ENCODE data around the gene CTH. TPM values are rescaled to one million over a fixed set of nuclear protein-coding genes. Genes with fewer than 3 reads are reported as not detected.

The CTH gene
- total RNA-seq, 1 experiment from 2014 or later = 14.7 TPM

- intact Hi-C loops (cut with micrococcal nuclease) = no loop called here
- no peaks in the 10 kb centered on the region for H3K27me3 ChIP-seq (ENCODE audit: insufficient read depth, low read length)
- H2AFZ ChIP-seq (ENCODE audit: low read depth, low read length, poor library complexity, severe bottlenecking) = no peak overlapping the region
- no peaks in the 10 kb centered on the region for H3K9me3 ChIP-seq (ENCODE audit: control insufficient read depth in 1 of 2, insufficient read depth in 1 of 2, low read depth in 1 of 2, low read length in 2 of 2)
- no peak overlapping the region for H3K4me2 ChIP-seq (ENCODE audit: low read length)
- no peak overlapping the region for H3K27ac ChIP-seq (ENCODE audit: low read depth, low read length)
- no peaks in the 10 kb centered on the region for H3K9me2 ChIP-seq (ENCODE audit: insufficient read depth)
- POLR2A ChIA-PET = no interaction called here
- no peak for ATAC-seq
- H3K4me1 ChIP-seq (ENCODE audit: control insufficient read depth in 1 of 2, insufficient read depth in 2 of 2, low read length in 2 of 2) = no peaks in the 10 kb centered on the region
- no TSS peak for BruUV-seq (replicated peaks)
- H4K20me1 ChIP-seq (ENCODE audit: insufficient read depth) = no peaks in the 10 kb centered on the region; the same call in 1 of the 2 replicates
- H3K9ac ChIP-seq (ENCODE audit: low read length) = no peak overlapping the region
- CTCF ChIA-PET = no interaction called here
- no peak for DNase-seq (ENCODE audit: low read depth, low spot score)
- RAD21 ChIA-PET (ENCODE audit: low non-redundant PET in 1 of 2, low total read pairs in 2 of 2, uncharacterized antibody in 2 of 2, unreplicated experiment in 2 of 2) = no interaction called here
- no peak overlapping the region for H3K4me3 ChIP-seq (replicated peaks in 1 of 2; ENCODE audit: low read depth in 1 of 2, low read length in 2 of 2)
- no peaks in the 10 kb centered on the region for H3K36me3 ChIP-seq (ENCODE audit: control insufficient read depth in 1 of 2, insufficient read depth in 2 of 2, low read length in 2 of 2)
- H3K79me2 ChIP-seq (ENCODE audit: insufficient read depth, low read length) = no peaks in the 10 kb centered on the region
- TF ChIP-seq CBX3 (IDR thresholded peaks at IDR 0.05; ENCODE audit: low read depth) (no peak), RAD21 (IDR thresholded peaks at IDR 0.05; ENCODE audit: low read depth) (no peak), TCF7L2 (IDR thresholded peaks at IDR 0.05; ENCODE audit: borderline replicate concordance, extremely low read depth, insufficient read depth, insufficient read length) (no peak)
Observed at GRCh38 chr1:70467531-70467930, 56.5 kb downstream of the CTH start.

GRCh38 chr1:70468180-70468579, 57.1 kb downstream of the CTH start:
- Histone ChIP-seq H3K4me2 (ENCODE audit: low read length) (no peak overlapping the region), H3K4me3 (replicated peaks in 1 of 2; ENCODE audit: low read depth in 1 of 2, low read length in 2 of 2) (no peak overlapping the region), H3K9ac (ENCODE audit: low read length) (no peak overlapping the region), H4K20me1 (ENCODE audit: insufficient read depth) (no peaks in the 10 kb centered on the region; the same call in 1 of the 2 replicates), H3K4me1 (ENCODE audit: control insufficient read depth in 1 of 2, insufficient read depth in 2 of 2, low read length in 2 of 2) (no peaks in the 10 kb centered on the region), H3K27ac (ENCODE audit: low read depth, low read length) (no peak overlapping the region), H3K27me3 (ENCODE audit: insufficient read depth, low read length) (no peaks in the 10 kb centered on the region), H3K9me3 (ENCODE audit: control insufficient read depth in 1 of 2, insufficient read depth in 1 of 2, low read depth in 1 of 2, low read length in 2 of 2) (no peaks in the 10 kb centered on the region), H3K9me2 (ENCODE audit: insufficient read depth) (no peaks in the 10 kb centered on the region), H3K79me2 (ENCODE audit: insufficient read depth, low read length) (no peaks in the 10 kb centered on the region), H3K36me3 (ENCODE audit: control insufficient read depth in 1 of 2, insufficient read depth in 2 of 2, low read length in 2 of 2) (no peaks in the 10 kb centered on the region), H2AFZ (ENCODE audit: low read depth, low read length, poor library complexity, severe bottlenecking) (no peak overlapping the region)
- RAD21 ChIA-PET (ENCODE audit: low non-redundant PET in 1 of 2, low total read pairs in 2 of 2, uncharacterized antibody in 2 of 2, unreplicated experiment in 2 of 2) = no interaction called here
- CTCF ChIA-PET = no interaction called here
- POLR2A ChIA-PET = no interaction called here
- ATAC-seq = no peak
- no peak for DNase-seq (ENCODE audit: low read depth, low spot score)
- intact Hi-C loops (cut with micrococcal nuclease) = no loop called here
- BruUV-seq (replicated peaks) = no TSS peak
- TF ChIP-seq SP1 (IDR thresholded peaks at IDR 0.05; ENCODE audit: low read depth) = no peak
- TF ChIP-seq EZH2phosphoT487 (IDR thresholded peaks at IDR 0.05; ENCODE audit: borderline replicate concordance) = no peak
- no peak for TF ChIP-seq ELF1 (IDR thresholded peaks at IDR 0.05; ENCODE audit: borderline replicate concordance, low read depth)
- no peak for TF ChIP-seq POLR2A (IDR thresholded peaks at IDR 0.05; ENCODE audit: borderline replicate concordance, extremely low read depth, insufficient read depth, insufficient read length)
- no peak for TF ChIP-seq YY1 (IDR thresholded peaks at IDR 0.05; ENCODE audit: extremely low read depth, insufficient replicate concordance, low read depth, low read length)
- no peak for TF ChIP-seq CTCF (IDR thresholded peaks at IDR 0.05 in 2 of 3, conservative IDR thresholded peaks at IDR 0.05 in 1 of 3; ENCODE audit: borderline replicate concordance in 1 of 3, insufficient read depth in 1 of 3, low read depth in 2 of 3, low read length in 2 of 3)
- TF ChIP-seq EGR1 (IDR thresholded peaks at IDR 0.05; ENCODE audit: low read depth) = no peak
- no peak for TF ChIP-seq RAD21 (IDR thresholded peaks at IDR 0.05; ENCODE audit: low read depth)
- no peak for TF ChIP-seq SIN3A (IDR thresholded peaks at IDR 0.05; ENCODE audit: low read depth)
- no peak for TF ChIP-seq REST (IDR thresholded peaks at IDR 0.05; ENCODE audit: low read depth)
- no peak for TF ChIP-seq MAX (IDR thresholded peaks at IDR 0.05)
- no peak for TF ChIP-seq CBX3 (IDR thresholded peaks at IDR 0.05; ENCODE audit: low read depth)
- TF ChIP-seq EZH2 (IDR thresholded peaks at IDR 0.05) = no peak
- TF ChIP-seq SRF (IDR thresholded peaks at IDR 0.05; ENCODE audit: low read depth) = no peak
- TF ChIP-seq ZNF274 (IDR thresholded peaks at IDR 0.05; ENCODE audit: low read depth, low read length) = no peak
- no peak for TF ChIP-seq TCF7L2 (IDR thresholded peaks at IDR 0.05; ENCODE audit: borderline replicate concordance, extremely low read depth, insufficient read depth, insufficient read length)
- no peak for TF ChIP-seq ZFX (IDR thresholded peaks at IDR 0.05)
